B cell (primary cell): ENCODE results near the gene COL21A1.

Experiments used
- CTCF ChIP-seq: fragments of 200-600 bp; IDR thresholded peaks from one replicate; pipeline ENCODE4 v1.8.0; 2022; ENCODE audit warnings: antibody characterized with exemption, mild to moderate bottlenecking
- EZH2 ChIP-seq: IDR thresholded peaks from 2 replicates; pipeline ENCODE4 v1.6.1; 2012; ENCODE audit warnings: borderline replicate concordance, low read depth, mild to moderate bottlenecking, moderate library complexity, low read length; ENCODE audit not compliant: insufficient read depth, poor library complexity, severe bottlenecking

- no peak for TF ChIP-seq CTCF
- no peak for TF ChIP-seq EZH2
Observed at GRCh38 chr6:56143796-56144195, 103.6 kb downstream of the COL21A1 start.
